GM20431 (cell line): ENCODE data around the gene HES1.

ENCODE experiments used
- in situ Hi-C: fragments of 300-500 bp; cut with MseI, MboI; formaldehyde crosslinking; loops from one replicate; pipeline ENCODE4 v1.15.0; 2020; ENCODE audit warnings: low sequenced_read_pairs; ENCODE audit not compliant: unreplicated experiment

The HES1 gene

GRCh38 chr3:194124193-194124592 lies 11.8 kb upstream of the HES1 start:
- in situ Hi-C loops: no loop called here

- in situ Hi-C loops: loop anchor here (25.0 kb wide), 1 partner anchor 338 kb away; no protein-coding TSS in a partner anchor
These were observed 10.5 kb upstream of the HES1 start for GRCh38 chr3:194125442-194125841.

GRCh38 chr3:194126790-194127189 lies 9.2 kb upstream of the HES1 start:
- in situ Hi-C loops: loop anchor here (25.0 kb wide), 1 partner anchor 339 kb away; no protein-coding TSS in a partner anchor

GRCh38 chr3:194128202-194128918 lies 7.6 kb upstream of the HES1 start:
- in situ Hi-C loops: loop anchor here (25.0 kb wide), 1 partner anchor 341 kb away; no protein-coding TSS in a partner anchor

GRCh38 chr3:194128919-194129295 lies 7.0 kb upstream of the HES1 start:
- in situ Hi-C loops: loop anchor here (25.0 kb wide), 1 partner anchor 342 kb away; no protein-coding TSS in a partner anchor

GRCh38 chr3:194129581-194130133 lies 6.3 kb upstream of the HES1 start:
- in situ Hi-C loops: loop anchor here (25.0 kb wide), 1 partner anchor 342 kb away; no protein-coding TSS in a partner anchor

GRCh38 chr3:194130188-194130587 lies 5.8 kb upstream of the HES1 start:
- in situ Hi-C loops: loop anchor here (25.0 kb wide), 1 partner anchor 343 kb away; no protein-coding TSS in a partner anchor

- in situ Hi-C loops: loop anchor here (25.0 kb wide), 1 partner anchor 344 kb away; no protein-coding TSS in a partner anchor
These were observed 5.0 kb upstream of the HES1 start for GRCh38 chr3:194130807-194131589.

- in situ Hi-C loops: loop anchor here (25.0 kb wide), 1 partner anchor 345 kb away; no protein-coding TSS in a partner anchor
These were observed 3.3 kb upstream of the HES1 start for GRCh38 chr3:194132465-194133286.

GRCh38 chr3:194133661-194134230 lies 2.2 kb upstream of the HES1 start:
- in situ Hi-C loops: loop anchor here (25.0 kb wide), 1 partner anchor 346 kb away; no protein-coding TSS in a partner anchor

GRCh38 chr3:194134231-194134756 lies 1.7 kb upstream of the HES1 start:
- in situ Hi-C loops: loop anchor here (25.0 kb wide), 1 partner anchor 347 kb away; no protein-coding TSS in a partner anchor

GRCh38 chr3:194134757-194135515 lies 1.0 kb upstream of the HES1 start:
- in situ Hi-C loops: loop anchor here (25.0 kb wide), 1 partner anchor 348 kb away; no protein-coding TSS in a partner anchor

- in situ Hi-C loops: loop anchor here (25.0 kb wide), 1 partner anchor 348 kb away; no protein-coding TSS in a partner anchor
These were observed 487 bp upstream of the HES1 start for GRCh38 chr3:194135516-194135805.

- in situ Hi-C loops: loop anchor here (25.0 kb wide), 1 partner anchor 349 kb away; no protein-coding TSS in a partner anchor
These were observed 615 bp downstream of the HES1 start for GRCh38 chr3:194136519-194137007.

- in situ Hi-C loops: loop anchor here (25.0 kb wide), 1 partner anchor 350 kb away; no protein-coding TSS in a partner anchor
These were observed 1.1 kb downstream of the HES1 start for GRCh38 chr3:194137008-194137505.

GRCh38 chr3:194137506-194138474 lies 1.8 kb downstream of the HES1 start:
- in situ Hi-C loops: loop anchor here (25.0 kb wide), 1 partner anchor 350 kb away; no protein-coding TSS in a partner anchor

GRCh38 chr3:194138732-194139070 lies 2.8 kb downstream of the HES1 start:
- in situ Hi-C loops: loop anchor here (25.0 kb wide), 1 partner anchor 351 kb away; no protein-coding TSS in a partner anchor
